Transverse colon (tissue), 4 donors: ENCODE data around the gene FGD3. TPM values are rescaled to one million over a fixed set of nuclear protein-coding genes. Genes with fewer than 3 reads are reported as not detected.

Source experiments
- DNase-seq: peaks from one replicate; pipeline ENCODE4 v3.0.0-alpha.2; 2019
- H3K27ac ChIP-seq, 4 donors: fragments of 200-600 bp; sonication (generic); 2 replicates each; pipeline ENCODE4 v1.5.1; 2016 to 2018; ENCODE audit warnings: inconsistent platforms in 4 of 4
- H3K27me3 ChIP-seq: fragments of 200-600 bp; sonication (generic); 2 replicates; pipeline ENCODE4 v1.5.1; 2017; ENCODE audit warnings: inconsistent platforms
- H3K36me3 ChIP-seq, 4 donors: fragments of 200-600 bp; sonication (generic); 2 replicates each; pipeline ENCODE4 v1.5.1; 2017 to 2019; ENCODE audit warnings: inconsistent platforms in 4 of 4
- H3K4me1 ChIP-seq, 4 donors: fragments of 200-600 bp; sonication (generic); 2 replicates each; pipeline ENCODE4 v1.5.1; 2017 to 2020; ENCODE audit warnings: inconsistent platforms in 4 of 4
- H3K4me3 ChIP-seq, 4 donors: fragments of 200-600 bp; sonication (generic); 1 replicate in 1 of 4; 2 replicates in 3 of 4; pipeline versions ENCODE4 v1.5.1 to v1.6.1; 2017 to 2019; ENCODE audit warnings: inconsistent platforms in 4 of 4
- H3K9me3 ChIP-seq, 2 donors: fragments of 200-600 bp; sonication (generic); 2 replicates each; pipeline ENCODE4 v1.5.1; 2017 to 2019; ENCODE audit warnings: inconsistent platforms in 2 of 2
- CTCF ChIP-seq, 5 experiments: fragments of 200-600 bp in 3 of 5; fragments of 450-650 bp in 2 of 5; sonication (generic) in 3 of 5; IDR thresholded peaks; 1 replicate in 2 of 5; 2 replicates in 3 of 5; pipeline ENCODE4 v1.5.1; 2016 to 2017; ENCODE audit warnings: antibody characterized with exemption in 5 of 5, inconsistent platforms in 3 of 5, mild to moderate bottlenecking in 2 of 5, moderate library complexity in 1 of 5
- EP300 ChIP-seq: sonication (generic); formaldehyde crosslinking; IDR thresholded peaks from one replicate; pipeline ENCODE4 v1.6.1; 2017; ENCODE audit warnings: antibody characterized with exemption, low read depth
- POLR2A ChIP-seq: fragments of 450-650 bp; IDR thresholded peaks from one replicate; pipeline ENCODE4 v1.6.1; 2016; ENCODE audit warnings: antibody characterized with exemption, mild to moderate bottlenecking, moderate library complexity
- POLR2AphosphoS5 ChIP-seq, 3 donors: sonication (generic); formaldehyde crosslinking; IDR thresholded peaks; one replicate each; pipeline ENCODE4 v1.6.1; 2016; ENCODE audit warnings: antibody characterized with exemption in 3 of 3
- WGBS, 2 donors: methylation state at CpG; one replicate each; pipeline ENCODE4 v1.1.5; 2018; ENCODE audit warnings: low coverage in 1 of 2; 5-methylcytosine and 5-hydroxymethylcytosine counted together
- in situ Hi-C, 4 donors: fragments of 200-750 bp; cut with MboI; loops; one replicate each; pipeline versions ENCODE4 v1.15.0 to v1.15.1; 2017; ENCODE audit warnings: low sequenced_read_pairs in 3 of 4, low pct_ligation_motif_present in 1 of 4, low pct_unique_long_range_greater_than_20kb in 1 of 4
- intact Hi-C: fragments of 100-400 bp; cut with DNase I; formaldehyde crosslinking; loops from one replicate; pipeline ENCODE4 v1.15.1; 2023; ENCODE audit warnings: low total_unique reads
- total RNA-seq, 4 donors: library from RNA; depleted of rRNA; stranded (reverse); fragments of >200 nt; gene quantifications; one replicate each; pipeline ENCODE4 v1.1.0, GENCODE V29; 2016

FGD3 gene
- total RNA-seq, 4 donors from 2014 or later, result 5.2 to 9.7 (median 6.0) TPM; not detected in 1

GRCh38 chr9:92961627-92962302, 14.4 kb downstream of the FGD3 start:
- H3K36me3 ChIP-seq, result no peaks in the 10 kb centered on the region
- no peaks in the 10 kb centered on the region for H3K4me1 ChIP-seq
- peak; percentile 34 for DNase-seq
- H3K9me3 ChIP-seq, result no peaks in the 10 kb centered on the region
- H3K4me3 ChIP-seq, result no peak overlapping the region
- intact Hi-C loops, result no loop called here
- in situ Hi-C loops, result no loop called here
- H3K27me3 ChIP-seq, result no peaks in the 10 kb centered on the region
- TF ChIP-seq POLR2AphosphoS5 (IDR thresholded peaks at IDR 0.05), result no peak
- TF ChIP-seq POLR2A, result no peak
- TF ChIP-seq EP300, result no peak
- no peak for TF ChIP-seq CTCF (IDR thresholded peaks at IDR 0.05)
- WGBS, 2 donors, result 67 to 75% methylated on average over 1 to 3 of the region's 3 CpGs
- H3K27ac ChIP-seq, result peak overlapping the region in 3 of 4 donors; percentile 18 to 38 (median 31)

DNA sequence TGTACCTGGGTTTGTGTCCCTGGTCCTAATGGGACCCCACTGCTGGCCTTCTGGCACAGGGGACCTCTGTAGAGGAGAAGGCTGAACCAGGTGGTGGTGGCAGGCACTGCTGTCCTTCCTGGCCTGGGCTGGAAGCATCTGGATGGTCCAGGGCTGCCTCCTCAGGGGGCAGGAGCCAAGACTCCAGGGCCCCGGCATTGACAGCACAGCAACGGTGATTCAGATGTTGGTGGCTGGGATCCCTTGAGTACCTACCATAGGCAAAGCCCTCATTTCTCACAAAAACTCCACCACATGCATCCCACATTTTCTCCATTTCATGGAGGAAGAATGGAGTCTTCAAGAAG, 15.0 kb downstream of the FGD3 start:
- no peak for DNase-seq
- in situ Hi-C loops, result no loop called here

GRCh38 chr9:92962846-92963245, 15.5 kb downstream of the FGD3 start:
- intact Hi-C loops (no loop called here), in situ Hi-C loops (no loop called here)
- TF ChIP-seq EP300 (no peak), CTCF (IDR thresholded peaks at IDR 0.05) (no peak), POLR2AphosphoS5 (IDR thresholded peaks at IDR 0.05) (no peak), POLR2A (no peak)
- WGBS, 2 donors, result 89 to 91% methylated on average over 5 to 7 of the region's 7 CpGs
- H3K4me1 ChIP-seq, result no peaks in the 10 kb centered on the region
- H3K36me3 ChIP-seq, result no peaks in the 10 kb centered on the region
- no peak for DNase-seq
- H3K4me3 ChIP-seq, result no peak overlapping the region
- H3K27ac ChIP-seq, result peak overlapping the region in 3 of 4 donors; percentile 56 to 76 (median 71)
- no peaks in the 10 kb centered on the region for H3K9me3 ChIP-seq
- no peaks in the 10 kb centered on the region for H3K27me3 ChIP-seq

More for the DNA sequence above, 15.0 kb downstream of the FGD3 start:
- Histone ChIP-seq H3K27me3 (no peaks in the 10 kb centered on the region), H3K4me3 (no peak overlapping the region), H3K4me1 (no peaks in the 10 kb centered on the region), H3K27ac (peak overlapping the region in 3 of 4 donors; percentile 18 to 35 (median 31)), H3K9me3 (no peaks in the 10 kb centered on the region), H3K36me3 (no peaks in the 10 kb centered on the region)
- TF ChIP-seq POLR2AphosphoS5 (IDR thresholded peaks at IDR 0.05), result no peak
- no peak for TF ChIP-seq POLR2A
- no peak for TF ChIP-seq CTCF (IDR thresholded peaks at IDR 0.05)
- TF ChIP-seq EP300, result no peak
- WGBS, 2 donors, result 100% methylated on average over 2 of the region's 2 CpGs; no CpG with 5 or more reads in 1 of the 2 donors
- intact Hi-C loops, result no loop called here

DNA sequence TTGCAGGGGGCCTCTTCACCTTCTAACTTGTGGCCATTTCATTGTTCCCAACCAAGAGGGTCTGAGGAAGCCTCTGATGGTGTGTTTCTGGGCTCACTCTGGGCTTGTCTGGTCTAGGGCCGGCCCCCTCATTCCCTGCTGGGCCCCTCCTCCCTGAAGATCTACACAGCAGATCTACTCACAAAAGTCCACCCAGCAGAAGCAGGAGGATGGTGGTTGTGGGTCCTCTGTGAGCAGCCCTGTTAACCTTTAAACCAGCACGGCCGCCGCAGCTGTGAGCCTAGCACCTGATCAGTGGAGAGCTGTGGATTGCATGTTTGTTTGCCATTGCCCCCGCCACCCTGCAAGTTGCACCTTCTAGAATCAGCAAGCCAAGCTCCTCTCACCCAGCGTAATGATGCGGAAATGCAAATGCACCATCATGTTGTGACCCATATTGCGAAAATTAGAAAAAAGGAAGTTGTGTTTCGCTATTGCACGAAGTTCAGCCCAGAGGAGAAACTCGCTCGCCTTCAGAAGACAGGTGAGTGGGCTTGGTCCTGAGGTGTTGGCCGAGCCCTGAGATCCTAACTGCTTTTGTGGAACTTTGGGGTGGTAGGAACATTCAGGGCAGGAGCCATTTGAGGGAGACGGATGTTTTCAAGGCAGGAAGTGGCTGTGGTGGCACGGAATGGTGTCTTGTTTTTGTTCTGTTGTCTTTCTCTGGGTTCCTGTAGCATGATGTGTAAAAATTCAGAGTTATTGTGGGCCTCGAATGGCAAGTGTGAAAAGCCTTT, 16.7 kb downstream of the FGD3 start:
- 73 to 91% methylated on average over 7 to 16 of the region's 16 CpGs for WGBS, 2 donors
- peak; percentile 59 for DNase-seq
- in situ Hi-C loops (no loop called here), intact Hi-C loops (no loop called here)
- Histone ChIP-seq H3K36me3 (no peaks in the 10 kb centered on the region), H3K27me3 (no peaks in the 10 kb centered on the region), H3K4me3 (peak overlapping the region in 3 of 4 donors; percentile 21 to 46 (median 25)), H3K27ac (peak overlapping the region; percentile 56 to 76 (median 72)), H3K9me3 (no peaks in the 10 kb centered on the region), H3K4me1 (no peaks in the 10 kb centered on the region)
- TF ChIP-seq POLR2A (peak; percentile 54), CTCF (IDR thresholded peaks at IDR 0.05) (no peak), POLR2AphosphoS5 (IDR thresholded peaks at IDR 0.05) (peak in 1 of 3 donors; percentile 21), EP300 (no peak)
